Sigmoid colon (tissue), 7 donors: Measurements from ENCODE around the gene FBXO42. TPM values are rescaled to one million over a fixed set of nuclear protein-coding genes. Genes with fewer than 3 reads are reported as not detected.

Source experiments
- DNase-seq: peaks from one replicate; pipeline ENCODE4 v3.0.0-alpha.2; 2019
- H3K27ac ChIP-seq, 4 donors: fragments of 200-600 bp; sonication (generic); one replicate each; pipeline ENCODE4 v1.5.1; 2016 to 2019; ENCODE audit warnings: mild to moderate bottlenecking in 1 of 4
- H3K27me3 ChIP-seq, 3 donors: fragments of 200-600 bp; sonication (generic); one replicate each; pipeline ENCODE4 v1.5.1; 2019; ENCODE audit warnings: mild to moderate bottlenecking in 1 of 3
- H3K36me3 ChIP-seq, 4 donors: fragments of 200-600 bp; sonication (generic); one replicate each; pipeline ENCODE4 v1.5.1; 2016 to 2019
- H3K4me1 ChIP-seq, 4 donors: fragments of 200-600 bp; sonication (generic); one replicate each; pipeline ENCODE4 v1.5.1; 2017 to 2019
- H3K4me3 ChIP-seq, 4 donors: fragments of 200-600 bp; sonication (generic); one replicate each; pipeline ENCODE4 v1.5.1; 2017 to 2019; ENCODE audit warnings: mild to moderate bottlenecking in 2 of 4, moderate library complexity in 1 of 4
- H3K9me3 ChIP-seq, 4 donors: fragments of 200-600 bp in 3 of 4; sonication (generic) in 3 of 4; one replicate each; pipeline versions ENCODE4 v1.5.1 to v1.6.1; 2013 to 2019
- CTCF ChIP-seq, 4 experiments: fragments of 450-650 bp in 3 of 4; fragments of 200-600 bp in 1 of 4; IDR thresholded peaks; one replicate each; pipeline ENCODE4 v1.5.1; 2016 to 2019; ENCODE audit warnings: antibody characterized with exemption in 4 of 4, mild to moderate bottlenecking in 3 of 4, moderate library complexity in 2 of 4
- EP300 ChIP-seq, 4 donors: sonication (generic); formaldehyde crosslinking; IDR thresholded peaks; one replicate each; pipeline ENCODE4 v1.6.1; 2017; ENCODE audit warnings: antibody characterized with exemption in 4 of 4
- POLR2A ChIP-seq, 2 donors: fragments of 450-650 bp; IDR thresholded peaks; one replicate each; pipeline ENCODE4 v1.6.1; 2016; ENCODE audit warnings: antibody characterized with exemption in 2 of 2, mild to moderate bottlenecking in 2 of 2, moderate library complexity in 2 of 2
- POLR2AphosphoS5 ChIP-seq, 4 donors: sonication (generic); formaldehyde crosslinking; IDR thresholded peaks; one replicate each; pipeline ENCODE4 v1.6.1; 2017; ENCODE audit warnings: antibody characterized with exemption in 4 of 4
- WGBS, 2 donors: extraction: QIAGEN DNeasy Blood & Tissue Kit; methylation state at CpG; one replicate each; pipeline ENCODE4 v1.1.7; 2013; 5-methylcytosine and 5-hydroxymethylcytosine counted together
- intact Hi-C: fragments of 100-400 bp; cut with DNase I; formaldehyde crosslinking; loops from one replicate; pipeline ENCODE4 v1.15.1; 2023
- polyA plus RNA-seq, 3 donors: library from polyadenylated mRNA; stranded (reverse); fragments of 200-250 nt; gene quantifications; one replicate each; pipeline ENCODE4 v1.2.3, GENCODE V29; 2013
- total RNA-seq, 4 donors: library from RNA; depleted of rRNA; stranded (reverse); fragments of >200 nt; gene quantifications; one replicate each; pipeline ENCODE4 v1.1.0, GENCODE V29; 2016
- donor health status: healthy with polysubstance abuse.
- donor health status: Bipolar disorder and iron deficiency.
- donor health status: healthy.

FBXO42 gene
- total and polyA plus RNA-seq, 7 donors: 8.8 to 29.6 (median 16.6) TPM

- no peaks in the 10 kb centered on the region for H3K27me3 ChIP-seq
- DNase-seq: no peak
- peak overlapping the region; percentile 10 to 79 (median 74) for H3K27ac ChIP-seq
- no peak overlapping the region for H3K4me3 ChIP-seq
- 70 to 89% methylated on average over 10 of the region's 10 CpGs for WGBS, 2 donors
- H3K9me3 ChIP-seq: no peaks in the 10 kb centered on the region
- TF ChIP-seq EP300 (IDR thresholded peaks at IDR 0.05) (no peak), CTCF (IDR thresholded peaks at IDR 0.05) (no peak), POLR2AphosphoS5 (IDR thresholded peaks at IDR 0.05) (no peak), POLR2A (IDR thresholded peaks at IDR 0.05) (no peak)
- H3K36me3 ChIP-seq: peaks cover 6 to 68% (median 13%) of the 10 kb centered on the region in 4 donors
- H3K4me1 ChIP-seq: peaks cover 0 to 44% (median 36%) of the 10 kb centered on the region in 4 donors
- intact Hi-C loops: no loop called here
These were observed 100.9 kb downstream of the FBXO42 start for GRCh38 chr1:16251381-16251780.

DNA sequence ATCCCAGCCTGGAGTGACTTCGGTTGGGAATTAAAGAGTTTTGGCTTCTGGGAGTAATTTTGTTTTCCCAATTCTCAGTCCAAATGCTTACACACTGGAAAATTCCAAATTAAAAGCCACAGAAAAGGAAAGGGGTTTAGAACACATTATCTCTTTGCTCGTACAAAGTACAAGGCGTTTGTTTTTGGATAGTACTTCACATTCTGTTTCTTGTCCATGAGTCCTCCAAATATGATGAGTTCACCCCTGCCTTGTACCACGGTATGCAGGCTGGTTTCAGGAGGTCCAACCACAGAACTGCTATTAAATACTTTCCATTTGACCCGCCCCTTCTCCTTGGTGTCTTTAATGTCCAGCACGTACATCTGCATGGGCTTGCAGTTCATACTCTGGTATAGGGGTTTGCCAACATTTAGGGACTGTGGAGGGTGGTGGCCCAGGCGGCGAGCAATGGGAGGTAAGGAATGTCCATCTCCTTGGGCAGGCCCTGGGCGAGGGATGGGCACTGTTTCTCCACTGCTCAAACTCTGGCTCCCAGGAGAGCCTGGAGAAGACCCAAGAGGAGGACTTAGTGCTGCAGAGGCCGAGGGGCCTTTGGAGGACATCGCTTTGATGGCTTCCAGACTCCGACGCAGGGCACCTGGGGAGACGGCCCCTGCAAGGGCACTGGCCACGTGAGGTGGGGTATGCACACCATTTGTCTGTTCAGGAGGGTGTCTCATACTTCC, 101.6 kb downstream of the FBXO42 start:
- no peak overlapping the region for H3K4me3 ChIP-seq
- TF ChIP-seq EP300 (IDR thresholded peaks at IDR 0.05) (peak in 1 of 4 donors; percentile 6), POLR2A (IDR thresholded peaks at IDR 0.05) (no peak), CTCF (IDR thresholded peaks at IDR 0.05) (no peak), POLR2AphosphoS5 (IDR thresholded peaks at IDR 0.05) (peak in 1 of 4 donors; percentile 11)
- 91 to 93% methylated on average over 15 of the region's 15 CpGs for WGBS, 2 donors
- peak overlapping the region; percentile 53 to 79 (median 74) for H3K27ac ChIP-seq
- no peak for DNase-seq
- peaks cover 0 to 44% (median 36%) of the 10 kb centered on the region in 4 donors for H3K4me1 ChIP-seq
- H3K9me3 ChIP-seq: no peaks in the 10 kb centered on the region
- H3K27me3 ChIP-seq: no peaks in the 10 kb centered on the region
- H3K36me3 ChIP-seq: peaks cover 3 to 64% (median 12%) of the 10 kb centered on the region in 4 donors
- intact Hi-C loops: no loop called here

DNA sequence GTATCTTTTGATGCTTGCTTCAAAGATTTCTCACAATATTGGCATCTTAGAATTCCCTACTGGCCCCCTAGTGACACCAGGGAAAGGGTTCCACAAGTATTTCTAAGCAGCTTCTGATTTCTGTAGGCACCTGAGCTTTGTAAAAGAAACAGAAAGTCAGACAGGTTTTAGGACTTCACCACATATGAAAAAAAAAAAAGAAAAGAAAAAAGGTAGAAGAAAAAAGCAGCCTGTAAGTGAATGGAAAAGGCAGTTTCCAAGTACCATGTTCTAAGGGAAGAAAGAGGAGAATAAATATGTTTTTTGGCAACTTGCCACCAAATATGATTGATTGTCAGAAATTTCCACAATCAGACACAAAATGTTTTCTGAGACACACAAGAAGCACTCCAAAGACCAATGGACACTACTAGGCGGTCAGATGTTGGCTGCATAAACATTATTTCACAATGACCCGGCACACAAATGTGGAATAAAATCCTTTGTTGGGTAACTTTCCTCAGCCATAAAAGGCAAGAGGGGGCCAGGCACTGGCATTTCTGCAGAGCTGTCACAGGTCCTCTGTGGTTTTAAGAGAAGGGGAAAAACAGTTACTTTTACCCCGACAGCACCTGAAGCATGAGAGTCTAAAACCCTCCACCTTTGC, 102.6 kb downstream of the FBXO42 start:
- H3K36me3 ChIP-seq: peaks cover 0 to 54% (median 11%) of the 10 kb centered on the region in 4 donors

More for the DNA sequence above, 102.6 kb downstream of the FBXO42 start:
- 55 to 73% methylated on average over 3 of the region's 3 CpGs for WGBS, 2 donors
- peak; percentile 52 to 73 (median 64) for TF ChIP-seq POLR2AphosphoS5 (IDR thresholded peaks at IDR 0.05)
- no peak for TF ChIP-seq POLR2A (IDR thresholded peaks at IDR 0.05)
- no peak for TF ChIP-seq CTCF (IDR thresholded peaks at IDR 0.05)
- no peak for TF ChIP-seq EP300 (IDR thresholded peaks at IDR 0.05)
- Histone ChIP-seq H3K4me3 (no peak overlapping the region), H3K4me1 (peaks cover 0 to 44% (median 36%) of the 10 kb centered on the region in 4 donors), H3K27me3 (no peaks in the 10 kb centered on the region), H3K27ac (peak overlapping the region; percentile 53 to 79 (median 74)), H3K9me3 (no peaks in the 10 kb centered on the region)
- intact Hi-C loops: loop anchor here (5.0 kb wide), 1 partner anchor 103 kb away; the partner anchor contains the start of gene FBXO42
- DNase-seq: peak; percentile 85
